Measurements from ENCODE around the gene ACMSD. TPM values are rescaled to one million over a fixed set of nuclear protein-coding genes. Genes with fewer than 3 reads are reported as not detected.

The ACMSD gene
- total RNA-seq, 6 experiments from 2014 or later = 38.3 to 145 (median 87.0) TPM

- DNase-seq (no peak), ATAC-seq (peak; percentile 76 to 85 (median 78))
- peak overlapping the region; percentile 43 to 64 (median 61) for H3K4me3 ChIP-seq
- intact Hi-C loops (cut with DNase I) = no loop called here
- peaks cover 0 to 33% (median 9%) of the 10 kb centered on the region in 4 donors for H3K4me1 ChIP-seq
- no peaks in the 10 kb centered on the region for H3K9me3 ChIP-seq
- TF ChIP-seq POLR2A (IDR thresholded peaks at IDR 0.05) (peak; percentile 97), CTCF (IDR thresholded peaks at IDR 0.05) (peak; percentile 22 to 41 (median 32))
- peak overlapping the region; percentile 85 to 94 (median 88) for H3K27ac ChIP-seq
- H3K27me3 ChIP-seq = no peaks in the 10 kb centered on the region
- WGBS (ENCODE audit: insufficient coverage, low coverage, low lambda C conversion rate, missing lambda C conversion rate) = 1% methylated on average over 23 of the region's 38 CpGs
- no peaks in the 10 kb centered on the region for H3K36me3 ChIP-seq
Observed at GRCh38 chr2:134917888-134918525, 79.6 kb downstream of the ACMSD start.

GRCh38 chr2:134918526-134919340 is 80.3 kb downstream of the ACMSD start, which contains the start of gene CCNT2:
TSS of gene CCNT2 (plus strand) at chr2:134918822. CDS start at chr2:134918855, 33 bp downstream.
- 0% methylated on average over 32 of the region's 83 CpGs for WGBS (ENCODE audit: insufficient coverage, low coverage, low lambda C conversion rate, missing lambda C conversion rate)
- peak within 1 kb of the TSS; percentile 94 to 96 (median 96) for H3K27ac ChIP-seq
- DNase-seq = peak; percentile 99 to 100 (median 99)
- TF ChIP-seq CTCF (IDR thresholded peaks at IDR 0.05) (no peak), POLR2A (IDR thresholded peaks at IDR 0.05) (peak; percentile 48)
- peaks cover 0 to 40% (median 9%) of the 10 kb centered on the region in 4 donors for H3K4me1 ChIP-seq
- peak within 1 kb of the TSS; percentile 85 to 98 (median 88) for H3K4me3 ChIP-seq
- H3K36me3 ChIP-seq = no peaks in the 10 kb centered on the region
- intact Hi-C loops (cut with DNase I) = no loop called here
- ATAC-seq = peak; percentile 87 to 94 (median 89)
- no peaks in the 10 kb centered on the region for H3K9me3 ChIP-seq
- H3K27me3 ChIP-seq = no peaks in the 10 kb centered on the region

GRCh38 chr2:134919341-134920210 is 81.2 kb downstream of the ACMSD start:
- Histone ChIP-seq H3K4me1 (peaks cover 0 to 46% (median 9%) of the 10 kb centered on the region in 4 donors), H3K36me3 (no peaks in the 10 kb centered on the region), H3K27ac (peak overlapping the region; percentile 94 to 96 (median 96)), H3K9me3 (no peaks in the 10 kb centered on the region), H3K27me3 (no peaks in the 10 kb centered on the region), H3K4me3 (peak overlapping the region; percentile 85 to 98 (median 88))
- intact Hi-C loops (cut with DNase I) = no loop called here
- no peak for TF ChIP-seq CTCF (IDR thresholded peaks at IDR 0.05)
- TF ChIP-seq POLR2A (IDR thresholded peaks at IDR 0.05) = no peak
- WGBS (ENCODE audit: insufficient coverage, low coverage, low lambda C conversion rate, missing lambda C conversion rate) = under 1% methylated on average over 21 of the region's 30 CpGs
- DNase-seq = peak in 1 of 3 donors; percentile 31
- ATAC-seq = peak in 3 of 4 donors; percentile 0 to 2 (median 0)

- Histone ChIP-seq H3K9me3 (no peaks in the 10 kb centered on the region), H3K4me3 (no peak overlapping the region), H3K27me3 (no peaks in the 10 kb centered on the region), H3K4me1 (peaks cover 0 to 73% (median 11%) of the 10 kb centered on the region in 4 donors), H3K36me3 (no peaks in the 10 kb centered on the region), H3K27ac (no peak overlapping the region)
- no peak for TF ChIP-seq POLR2A (IDR thresholded peaks at IDR 0.05)
- no peak for TF ChIP-seq CTCF (IDR thresholded peaks at IDR 0.05)
- intact Hi-C loops (cut with DNase I) = no loop called here
- WGBS (ENCODE audit: insufficient coverage, low coverage, low lambda C conversion rate, missing lambda C conversion rate) = 89% methylated on average over 1 of the region's 1 CpG
- peak; percentile 49 to 72 (median 52) for ATAC-seq
- DNase-seq = no peak
Observed at GRCh38 chr2:134924912-134925311, 86.5 kb downstream of the ACMSD start.
